HepG2 (cell line): Measurements from ENCODE around the gene MST1R. TPM values are rescaled to one million over a fixed set of nuclear protein-coding genes. Genes with fewer than 3 reads are reported as not detected.

Experiments used
- ATAC-seq: fragments of 200-7000 bp; cut with Tn5 transposase; 3 replicates; pipeline ENCODE4 v1.9.1; 2020; ENCODE audit warnings: mild to moderate bottlenecking, moderate library complexity
- BruUV-seq: library from RNA; stranded (reverse); fragments of 400-500 nt; replicated peaks from 2 replicates; lab custom pipeline; 2021; lab: Mats Ljungman, UMichigan
- CTCF ChIA-PET: fragments of 300-600 bp; formaldehyde crosslinking; extraction: SDS; loops from one replicate; lab custom pipeline; 2021; ENCODE audit warnings: low total read pairs, inconsistent platforms, low intra/inter-chr PET ratio; lab: Yijun Ruan, JAX
- POLR2A ChIA-PET: fragments of 350-600 bp; sonication (Branson Sonifier 250); formaldehyde crosslinking; loops from one replicate; lab custom pipeline; 2020; ENCODE audit warnings: antibody characterized with exemption, inconsistent platforms; lab: Yijun Ruan, JAX
- DNase-seq: peaks from one replicate; pipeline ENCODE4 v3.0.0-alpha.2; 2015; ENCODE audit warnings: low spot score
- FAIRE-seq: peaks from 3 replicates; lab custom pipeline; 2011; peaks lifted over from hg19 to GRCh38; lab: Jason Lieb, UNC
- H2AFZ ChIP-seq: one replicate; pipeline ENCODE4 v1.6.1; 2011; ENCODE audit warnings: low read length, inconsistent platforms
- H3K27ac ChIP-seq: fragments of 300-600 bp; 3 replicates; pipeline ENCODE4 v1.8.0; 2011; ENCODE audit warnings: mixed run types, mild to moderate bottlenecking, mixed read lengths, low read length, inconsistent platforms; ENCODE audit not compliant: insufficient read depth; ENCODE audit errors: extremely low read length
- H3K27me3 ChIP-seq, 2 experiments: fragments of 200-600 bp in 1 of 2; 2 replicates in 1 of 2; 3 replicates in 1 of 2; pipeline versions ENCODE4 v1.6.0 to v1.8.0; 2011; ENCODE audit warnings: low read length in 2 of 2, mild to moderate bottlenecking in 2 of 2, moderate library complexity in 2 of 2, inconsistent platforms in 1 of 2; ENCODE audit not compliant: insufficient read depth in 2 of 2, control insufficient read depth in 1 of 2
- H3K36me3 ChIP-seq, 2 experiments: fragments of 200-600 bp in 1 of 2; replicated peaks in 1 of 2; 2 replicates in 1 of 2; 3 replicates in 1 of 2; pipeline versions ENCODE4 v1.5.1 to v1.8.0; 2011; ENCODE audit warnings: low read length in 2 of 2, inconsistent platforms in 1 of 2; ENCODE audit not compliant: insufficient read depth in 2 of 2, control insufficient read depth in 1 of 2
- H3K4me1 ChIP-seq: 2 replicates; pipeline ENCODE4 v1.5.1; 2012; ENCODE audit warnings: low read length, inconsistent platforms; ENCODE audit not compliant: insufficient read depth
- H3K4me2 ChIP-seq: 2 replicates; pipeline ENCODE4 v1.6.0; 2011; ENCODE audit warnings: low read depth, low read length, inconsistent platforms
- H3K4me3 ChIP-seq, 3 experiments: fragments of 200-600 bp in 1 of 3; sonication (generic), shearing (Covaris generic) in 1 of 3; replicated peaks in 1 of 3; 2 replicates each; pipeline ENCODE4 v1.5.1; 2011 to 2016; ENCODE audit warnings: low read length in 3 of 3, inconsistent platforms in 2 of 3, low read depth in 2 of 3, mild to moderate bottlenecking in 2 of 3, control low read depth in 1 of 3, mixed read lengths in 1 of 3; ENCODE audit not compliant: insufficient read depth in 1 of 3
- H3K79me2 ChIP-seq: one replicate; pipeline ENCODE4 v1.6.1; 2011; ENCODE audit warnings: low read length, inconsistent platforms; ENCODE audit not compliant: insufficient read depth
- H3K9ac ChIP-seq: 2 replicates; pipeline ENCODE4 v1.6.0; 2011; ENCODE audit warnings: mild to moderate bottlenecking, low read depth, low read length, inconsistent platforms; ENCODE audit not compliant: insufficient read depth
- H3K9me3 ChIP-seq: 2 replicates; pipeline ENCODE4 v1.5.1; 2012; ENCODE audit warnings: mild to moderate bottlenecking, low read length
- H4K20me1 ChIP-seq: 2 replicates; pipeline ENCODE4 v1.6.0; 2011; ENCODE audit warnings: inconsistent platforms, mild to moderate bottlenecking, low read length, moderate library complexity; ENCODE audit not compliant: insufficient read depth
- BRD4 ChIP-seq: sonication (generic); formaldehyde crosslinking; IDR thresholded peaks from 2 replicates; pipeline ENCODE4 v1.4.0; 2020; ENCODE audit warnings: missing genetic modification reagents
- FOXA3 ChIP-seq: IDR thresholded peaks from 2 replicates; pipeline ENCODE4 v1.6.1; 2016; ENCODE audit warnings: missing genetic modification reagents, missing compliant biosample characterization
- HNF4G ChIP-seq, 2 experiments: sonication (generic) in 1 of 2; formaldehyde crosslinking in 1 of 2; IDR thresholded peaks; 2 replicates each; pipeline versions ENCODE4 v1.4.0 to v1.6.1; 2011 to 2020; ENCODE audit warnings: borderline replicate concordance in 2 of 2, low read depth in 2 of 2, mild to moderate bottlenecking in 2 of 2, low read length in 1 of 2, missing genetic modification reagents in 1 of 2, moderate library complexity in 1 of 2
- HNRNPUL1 ChIP-seq: fragments of 200-400 bp; formaldehyde crosslinking; IDR thresholded peaks from 2 replicates; pipeline ENCODE4 v1.6.1; 2017; ENCODE audit warnings: low read depth, mild to moderate bottlenecking, low read length, moderate library complexity
- KMT2A ChIP-seq: sonication (generic); formaldehyde crosslinking; IDR thresholded peaks from 2 replicates; pipeline ENCODE4 v1.4.0; 2020; ENCODE audit warnings: missing genetic modification reagents
- MIER2 ChIP-seq: IDR thresholded peaks from 2 replicates; pipeline ENCODE4 v1.6.1; 2016; ENCODE audit warnings: missing biosample characterization, missing genetic modification reagents
- MXD3 ChIP-seq: IDR thresholded peaks from 2 replicates; pipeline ENCODE4 v1.6.1; 2016; ENCODE audit warnings: mild to moderate bottlenecking, missing biosample characterization, missing genetic modification reagents
- POGZ ChIP-seq: sonication (generic); formaldehyde crosslinking; IDR thresholded peaks from 2 replicates; pipeline ENCODE4 v1.4.0; 2020; ENCODE audit warnings: mild to moderate bottlenecking, missing genetic modification reagents
- SOX6 ChIP-seq, 2 experiments: fragments of 450-650 bp in 1 of 2; sonication (generic) in 1 of 2; formaldehyde crosslinking in 1 of 2; IDR thresholded peaks; 2 replicates each; pipeline versions ENCODE4 v1.4.0 to v1.6.1; 2017 to 2020; ENCODE audit warnings: antibody characterized with exemption in 1 of 2, mild to moderate bottlenecking in 1 of 2, missing genetic modification reagents in 1 of 2
- THRA ChIP-seq: sonication (generic); formaldehyde crosslinking; IDR thresholded peaks from 2 replicates; pipeline ENCODE4 v1.4.0; 2020; ENCODE audit warnings: missing genetic modification reagents, borderline replicate concordance
- ZFP41 ChIP-seq: sonication (generic); formaldehyde crosslinking; IDR thresholded peaks from 2 replicates; pipeline ENCODE4 v1.4.0; 2020; ENCODE audit warnings: mild to moderate bottlenecking, missing genetic modification reagents, borderline replicate concordance
- ZFP91 ChIP-seq: sonication (generic); formaldehyde crosslinking; IDR thresholded peaks from 2 replicates; pipeline ENCODE4 v1.9.0; 2022; ENCODE audit warnings: missing genetic modification reagents, mild to moderate bottlenecking, borderline replicate concordance
- ZNF609 ChIP-seq: sonication (generic); formaldehyde crosslinking; IDR thresholded peaks from 2 replicates; pipeline ENCODE4 v1.4.0; 2020; ENCODE audit warnings: mild to moderate bottlenecking, missing genetic modification reagents, borderline replicate concordance
- ZNF619 ChIP-seq: sonication (generic); formaldehyde crosslinking; IDR thresholded peaks from 2 replicates; pipeline ENCODE4 v1.4.0; 2020; ENCODE audit warnings: mild to moderate bottlenecking, missing genetic modification reagents
- ZNF670 ChIP-seq: sonication (generic); formaldehyde crosslinking; IDR thresholded peaks from 2 replicates; pipeline ENCODE4 v1.8.0; 2022; ENCODE audit warnings: mild to moderate bottlenecking, missing genetic modification reagents, borderline replicate concordance
- WGBS: methylation state at CpG from one replicate; pipeline ENCODE4 v1.1.6; 2017; ENCODE audit warnings: low lambda C conversion rate; 5-methylcytosine and 5-hydroxymethylcytosine counted together
- in situ Hi-C: cut with HindIII; loops from 2 replicates; pipeline ENCODE4 v1.10.0; 2017; ENCODE audit warnings: low pct_unique_long_range_greater_than_20kb; ENCODE audit not compliant: extremely low pct_ligation_motif_present
- intact Hi-C: fragments of 100-400 bp; cut with micrococcal nuclease; formaldehyde crosslinking; loops from one replicate; pipeline ENCODE4 v1.10.0; 2022; ENCODE audit not compliant: unreplicated experiment
- polyA plus RNA-seq, 8 experiments: library from polyadenylated mRNA; depleted of rRNA in 3 of 8; stranded (reverse) in 7 of 8; unstranded in 1 of 8; fragments of >200 nt; fragmentation: Illumina TruSeq in 4 of 8; extraction: Trizol in 4 of 8; gene quantifications; 2 replicates each; pipeline versions ENCODE4 v1.2.1 to v1.2.3, GENCODE V29; 2011 to 2016; ENCODE audit warnings: low read depth in 4 of 8, missing spikeins in 1 of 8, mixed read lengths in 1 of 8; ENCODE audit not compliant: insufficient read depth in 1 of 8
- total RNA-seq, 5 experiments: library from RNA; depleted of rRNA; stranded (reverse); fragments of >200 nt; fragmentation: Illumina TruSeq; extraction: Trizol; gene quantifications; 2 replicates each; pipeline ENCODE4 v1.2.3, GENCODE V29; 2016; ENCODE audit warnings: low read depth in 1 of 5

Gene MST1R
- total and polyA plus RNA-seq, 2 of the 13 experiments (the other 11 are each of a cell fraction or from before 2014, with no cell fraction given), result 0.11 to 0.77 TPM

GRCh38 chr3:49873623-49874022 lies 30.1 kb downstream of the MST1R start:
- Histone ChIP-seq H3K4me1 (peaks cover 35% of the 10 kb centered on the region), H3K9ac (peak overlapping the region; percentile 50), H4K20me1 (no peaks in the 10 kb centered on the region), H3K27ac (peak overlapping the region; percentile 10), H2AFZ (no peak overlapping the region), H3K4me2 (peak overlapping the region; percentile 65), H3K79me2 (no peaks in the 10 kb centered on the region), H3K9me3 (no peaks in the 10 kb centered on the region), H3K4me3 (peak overlapping the region in 1 of 3 experiments; percentile 44; a peak in 1 of 6 replicates), H3K27me3 (peaks cover 0 to 23% of the 10 kb centered on the region in 2 experiments; a peak in 4 of 5 replicates), H3K36me3 (no peaks in the 10 kb centered on the region)
- ChIA-PET POLR2A (interaction anchor here (0.9 to 1.6 kb wide), 6 partner anchors 8 to 87 kb away, joined by 3 to 5 read pairs (median 4); partner anchors contain the start of genes INKA1, IP6K1, RBM6 and UBA7), CTCF (no interaction called here)
- FAIRE-seq, result peak; percentile 79
- peak; percentile 79 for ATAC-seq
- DNase-seq, result peak; percentile 68
- intact Hi-C loops, result loop anchor here (1.0 to 2.0 kb wide), 2 partner anchors 27 to 29 kb away; no protein-coding TSS in a partner anchor
- in situ Hi-C loops, result no loop called here
- no TSS peak for BruUV-seq
- WGBS, result 0% methylated on average over 2 of the region's 8 CpGs
- peak; percentile 62 for TF ChIP-seq THRA
- TF ChIP-seq ZFP91, result peak; percentile 65; the same call in 1 of the 2 replicates
- TF ChIP-seq MIER2 (CRISPR knock-in tag), result peak; percentile 88
- no peak for TF ChIP-seq SOX6 (IDR thresholded peaks at IDR 0.05)
- peak; percentile 58 for TF ChIP-seq SOX6 (CRISPR knock-in tag; IDR thresholded peaks at IDR 0.05)
- no peak for TF ChIP-seq ZNF670 (CRISPR knock-in tag)
- no peak for TF ChIP-seq BRD4 (CRISPR knock-in tag)
- peak; percentile 42; the same call in 1 of the 2 replicates for TF ChIP-seq POGZ (CRISPR knock-in tag)
- no peak for TF ChIP-seq ZFP41 (CRISPR knock-in tag)
- no peak for TF ChIP-seq KMT2A (CRISPR knock-in tag)
- no peak for TF ChIP-seq HNRNPUL1
- no peak for TF ChIP-seq ZNF609 (CRISPR knock-in tag)
- TF ChIP-seq HNF4G (IDR thresholded peaks at IDR 0.05; ENCODE audit: borderline replicate concordance, low read depth, low read length), result peak; percentile 75; the same call in 1 of the 2 replicates
- TF ChIP-seq HNF4G (CRISPR knock-in tag; IDR thresholded peaks at IDR 0.05; ENCODE audit: borderline replicate concordance, low read depth), result peak; percentile 91
- peak; percentile 47; the same call in 1 of the 2 replicates for TF ChIP-seq FOXA3 (CRISPR knock-in tag)
- 0 out of 2 replicates have a peak, but pooled peaks have one; percentile 22 for TF ChIP-seq ZNF619 (CRISPR knock-in tag)
- no peak for TF ChIP-seq MXD3 (CRISPR knock-in tag)
